Right lobe of liver (tissue), 4 donors: Measurements from ENCODE around the gene PCDHA8.
"Not testable (repeated sequence)": the region's sequence is repeated elsewhere in the genome, so short reads cannot be mapped to it uniquely, and the experiment has no call there.

Source experiments
- POLR2A ChIP-seq: fragments of 450-650 bp; IDR thresholded peaks from one replicate; pipeline ENCODE4 v1.6.1; 2017; ENCODE audit warnings: antibody characterized with exemption, mild to moderate bottlenecking
- TF ChIP-seq, protein P1 (sequence below), 4 donors: fragments of 200-600 bp in 3 of 4; fragments of 450-650 bp in 1 of 4; IDR thresholded peaks; one replicate each; pipeline versions ENCODE4 v1.5.1 to v1.8.0; 2016 to 2022; ENCODE audit warnings: antibody characterized with exemption in 4 of 4, mild to moderate bottlenecking in 2 of 4
- donor health status: DM: no; HTN: no; CAD: no.
- donor health status: DM: no; HTN: no; CAD: no.
- donor health status: DM: no; HTN: yes; CAD: no.

DNA sequence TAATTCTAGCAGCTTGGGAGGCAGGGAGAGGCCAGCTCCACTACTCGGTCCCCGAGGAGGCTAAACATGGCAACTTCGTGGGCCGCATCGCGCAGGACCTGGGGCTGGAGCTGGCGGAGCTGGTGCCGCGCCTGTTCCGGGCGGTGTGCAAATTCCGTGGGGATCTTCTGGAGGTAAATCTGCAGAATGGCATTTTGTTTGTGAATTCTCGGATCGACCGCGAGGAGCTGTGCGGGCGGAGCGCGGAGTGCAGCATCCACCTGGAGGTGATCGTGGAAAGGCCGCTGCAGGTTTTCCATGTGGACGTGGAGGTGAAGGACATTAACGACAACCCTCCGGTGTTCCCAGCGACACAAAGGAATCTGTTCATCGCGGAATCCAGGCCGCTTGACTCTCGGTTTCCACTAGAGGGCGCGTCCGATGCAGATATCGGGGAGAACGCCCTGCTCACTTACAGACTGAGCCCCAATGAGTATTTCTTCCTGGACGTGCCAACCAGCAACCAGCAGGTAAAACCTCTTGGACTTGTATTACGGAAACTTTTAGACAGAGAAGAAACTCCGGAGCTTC, 6.5 kb upstream of the PCDHA8 start:
- not testable (repeated sequence) for TF ChIP-seq POLR2A
- TF ChIP-seq, protein P1, sequence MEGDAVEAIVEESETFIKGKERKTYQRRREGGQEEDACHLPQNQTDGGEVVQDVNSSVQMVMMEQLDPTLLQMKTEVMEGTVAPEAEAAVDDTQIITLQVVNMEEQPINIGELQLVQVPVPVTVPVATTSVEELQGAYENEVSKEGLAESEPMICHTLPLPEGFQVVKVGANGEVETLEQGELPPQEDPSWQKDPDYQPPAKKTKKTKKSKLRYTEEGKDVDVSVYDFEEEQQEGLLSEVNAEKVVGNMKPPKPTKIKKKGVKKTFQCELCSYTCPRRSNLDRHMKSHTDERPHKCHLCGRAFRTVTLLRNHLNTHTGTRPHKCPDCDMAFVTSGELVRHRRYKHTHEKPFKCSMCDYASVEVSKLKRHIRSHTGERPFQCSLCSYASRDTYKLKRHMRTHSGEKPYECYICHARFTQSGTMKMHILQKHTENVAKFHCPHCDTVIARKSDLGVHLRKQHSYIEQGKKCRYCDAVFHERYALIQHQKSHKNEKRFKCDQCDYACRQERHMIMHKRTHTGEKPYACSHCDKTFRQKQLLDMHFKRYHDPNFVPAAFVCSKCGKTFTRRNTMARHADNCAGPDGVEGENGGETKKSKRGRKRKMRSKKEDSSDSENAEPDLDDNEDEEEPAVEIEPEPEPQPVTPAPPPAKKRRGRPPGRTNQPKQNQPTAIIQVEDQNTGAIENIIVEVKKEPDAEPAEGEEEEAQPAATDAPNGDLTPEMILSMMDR (IDR thresholded peaks at IDR 0.05), result not testable (repeated sequence)
